ENCODE measurements around the gene ARHGEF18.
"Not testable (repeated sequence)": the region's sequence is repeated elsewhere in the genome, so short reads cannot be mapped to it uniquely, and the experiment has no call there.

ARHGEF18 gene

GRCh38 chr19:7348587-7349230, at the start of gene ARHGEF18:
ARHGEF18 (plus strand) TSS chr19:7348937; CDS start chr19:7362891, 13,954 bp downstream.
- H3K27ac ChIP-seq = no peak within 1 kb of the TSS
- TF ChIP-seq CTCF (conservative IDR thresholded peaks at IDR 0.05; ENCODE audit: low read depth) = no peak
- POLR2A ChIA-PET (ENCODE audit: low non-redundant PET) = no interaction called here
- CTCF ChIA-PET = interaction anchor here (0.6 kb wide), 1 partner anchor 434 kb away, joined by 5 read pairs; no protein-coding TSS in a partner anchor
- DNase-seq (ENCODE audit: low spot score) = no peak

GRCh38 chr19:7301525-7301924, 47.2 kb upstream of the ARHGEF18 start:
- POLR2A ChIA-PET (ENCODE audit: low non-redundant PET) = no interaction called here
- H3K27ac ChIP-seq = no peak overlapping the region
- DNase-seq (ENCODE audit: low spot score) = no peak
- TF ChIP-seq CTCF (conservative IDR thresholded peaks at IDR 0.05; ENCODE audit: low read depth) = no peak
- CTCF ChIA-PET = no interaction called here

GRCh38 chr19:7303470-7303869, 45.3 kb upstream of the ARHGEF18 start:
- ChIA-PET POLR2A (ENCODE audit: low non-redundant PET) (no interaction called here), CTCF (no interaction called here)
- H3K27ac ChIP-seq = no peak overlapping the region
- no peak for DNase-seq (ENCODE audit: low spot score)
- no peak for TF ChIP-seq CTCF (conservative IDR thresholded peaks at IDR 0.05; ENCODE audit: low read depth)

- no peak for TF ChIP-seq CTCF (conservative IDR thresholded peaks at IDR 0.05; ENCODE audit: low read depth)
- CTCF ChIA-PET = no interaction called here
- no peak for DNase-seq (ENCODE audit: low spot score)
- POLR2A ChIA-PET (ENCODE audit: low non-redundant PET) = no interaction called here
- H3K27ac ChIP-seq = no peak overlapping the region
Observed at GRCh38 chr19:7304200-7304599, 44.5 kb upstream of the ARHGEF18 start.

- CTCF ChIA-PET = interaction anchor here (0.6 kb wide), 1 partner anchor 1945 kb away, joined by 4 read pairs; no protein-coding TSS in a partner anchor
- POLR2A ChIA-PET (ENCODE audit: low non-redundant PET) = no interaction called here
- no peak for TF ChIP-seq CTCF (conservative IDR thresholded peaks at IDR 0.05; ENCODE audit: low read depth)
Observed at GRCh38 chr19:7307590-7308218, 41.0 kb upstream of the ARHGEF18 start.

GRCh38 chr19:7308327-7308726, 40.4 kb upstream of the ARHGEF18 start:
- H3K27ac ChIP-seq; POLR2A ChIA-PET (ENCODE audit: low non-redundant PET); DNase-seq (ENCODE audit: low spot score); CTCF ChIA-PET: not testable (repeated sequence)

More at GRCh38 chr19:7307590-7308218, 41.0 kb upstream of the ARHGEF18 start:
- DNase-seq (ENCODE audit: low spot score) = no peak
- H3K27ac ChIP-seq = no peak overlapping the region

GRCh38 chr19:7311911-7312310, 36.8 kb upstream of the ARHGEF18 start:
- CTCF ChIA-PET = interaction anchor here (0.6 kb wide), 1 partner anchor 47 kb away, joined by 5 read pairs; no protein-coding TSS in a partner anchor
- POLR2A ChIA-PET (ENCODE audit: low non-redundant PET) = interaction anchor here (0.6 kb wide), 1 partner anchor 21 kb away, joined by 11 read pairs; no protein-coding TSS in a partner anchor
- no peak for DNase-seq (ENCODE audit: low spot score)
- H3K27ac ChIP-seq = no peak overlapping the region
- no peak for TF ChIP-seq CTCF (conservative IDR thresholded peaks at IDR 0.05; ENCODE audit: low read depth)

Measured in RWPE1 (cell line).